ENCODE results near the gene ITGB6.

Gene ITGB6

GRCh38 chr2:160238392-160238791, 38.3 kb upstream of the ITGB6 start:
- H3K27me3 ChIP-seq (ENCODE audit: control insufficient read depth in 1 of 2, insufficient read depth in 1 of 2, low read length in 2 of 2): no peaks in the 10 kb centered on the region
- H3K18ac ChIP-seq (ENCODE audit: low read depth in 1 of 2, low read length in 2 of 2): no peak overlapping the region
- no peak overlapping the region for H2BK5ac ChIP-seq (ENCODE audit: low read depth, low read length, poor library complexity, severe bottlenecking)
- no peak overlapping the region for H3K4me2 ChIP-seq (ENCODE audit: low read length, poor library complexity, severe bottlenecking)
- no peaks in the 10 kb centered on the region for H3K9me3 ChIP-seq (ENCODE audit: control insufficient read depth, low read length)
- no peak overlapping the region for H4K8ac ChIP-seq (ENCODE audit: low read length)
- H3K9ac ChIP-seq (ENCODE audit: low read length): no peak overlapping the region
- peaks cover 2% of the 10 kb centered on the region for H3K79me1 ChIP-seq (replicated peaks; ENCODE audit: low read length, poor library complexity, severe bottlenecking)
- H3K4me1 ChIP-seq (ENCODE audit: control insufficient read depth, insufficient read depth, low read depth, low read length): peaks cover 4% of the 10 kb centered on the region
- H3K14ac ChIP-seq (ENCODE audit: low read length in 2 of 2): no peak overlapping the region
- H3K4me3 ChIP-seq (ENCODE audit: insufficient read depth in 1 of 2, low read depth in 1 of 2, low read length in 2 of 2): no peak overlapping the region
- H2BK120ac ChIP-seq (ENCODE audit: low read depth, low read length): no peak overlapping the region
- DNase-seq: no peak
- H3K23ac ChIP-seq (ENCODE audit: low read length in 2 of 2): no peak overlapping the region
- no peaks in the 10 kb centered on the region for H3K36me3 ChIP-seq (ENCODE audit: control insufficient read depth in 1 of 2, insufficient read depth in 2 of 2, low read depth in 1 of 2, low read length in 2 of 2)
- H2AK5ac ChIP-seq (ENCODE audit: low read length, severe bottlenecking): peak overlapping the region; percentile 69
- no peak overlapping the region for H3K4ac ChIP-seq (ENCODE audit: low read depth in 1 of 2, low read length in 2 of 2)
- H2AFZ ChIP-seq (ENCODE audit: low read depth, low read length): no peak overlapping the region
- H2BK15ac ChIP-seq (ENCODE audit: low read depth, poor library complexity, severe bottlenecking): no peak overlapping the region
- H3K27ac ChIP-seq (ENCODE audit: low read length, poor library complexity, severe bottlenecking): no peak overlapping the region
- 99% methylated on average over 4 of the region's 4 CpGs for WGBS
- no peak overlapping the region for H2BK12ac ChIP-seq (ENCODE audit: low read length in 2 of 2)
- H4K91ac ChIP-seq (ENCODE audit: low read length): no peak overlapping the region

GRCh38 chr2:160232905-160233475, 32.9 kb upstream of the ITGB6 start:
- WGBS: 80% methylated on average over 1 of the region's 3 CpGs
- Histone ChIP-seq H2BK5ac (ENCODE audit: low read depth, low read length, poor library complexity, severe bottlenecking) (no peak overlapping the region), H3K36me3 (ENCODE audit: control insufficient read depth in 1 of 2, insufficient read depth in 2 of 2, low read depth in 1 of 2, low read length in 2 of 2) (no peaks in the 10 kb centered on the region), H2BK12ac (ENCODE audit: low read length in 2 of 2) (no peak overlapping the region), H3K23ac (ENCODE audit: low read length in 2 of 2) (no peak overlapping the region), H3K27me3 (ENCODE audit: control insufficient read depth in 1 of 2, insufficient read depth in 1 of 2, low read length in 2 of 2) (no peaks in the 10 kb centered on the region), H3K9me3 (ENCODE audit: control insufficient read depth, low read length) (no peaks in the 10 kb centered on the region), H3K4ac (ENCODE audit: low read depth in 1 of 2, low read length in 2 of 2) (no peak overlapping the region), H4K91ac (ENCODE audit: low read length) (no peak overlapping the region), H2AFZ (ENCODE audit: low read depth, low read length) (no peak overlapping the region), H2BK120ac (ENCODE audit: low read depth, low read length) (no peak overlapping the region), H3K9ac (ENCODE audit: low read length) (no peak overlapping the region), H3K14ac (ENCODE audit: low read length in 2 of 2) (no peak overlapping the region), H3K4me1 (ENCODE audit: control insufficient read depth, insufficient read depth, low read depth, low read length) (peaks cover 3% of the 10 kb centered on the region), H3K4me2 (ENCODE audit: low read length, poor library complexity, severe bottlenecking) (no peak overlapping the region), H2AK5ac (ENCODE audit: low read length, severe bottlenecking) (no peak overlapping the region), H2BK15ac (ENCODE audit: low read depth, poor library complexity, severe bottlenecking) (no peak overlapping the region), H3K79me1 (replicated peaks; ENCODE audit: low read length, poor library complexity, severe bottlenecking) (no peaks in the 10 kb centered on the region), H3K18ac (ENCODE audit: low read depth in 1 of 2, low read length in 2 of 2) (no peak overlapping the region), H3K4me3 (ENCODE audit: insufficient read depth in 1 of 2, low read depth in 1 of 2, low read length in 2 of 2) (no peak overlapping the region), H3K27ac (ENCODE audit: low read length, poor library complexity, severe bottlenecking) (no peak overlapping the region), H4K8ac (ENCODE audit: low read length) (no peak overlapping the region)
- no peak for DNase-seq

- no peak overlapping the region for H3K23ac ChIP-seq (ENCODE audit: low read length in 2 of 2)
- no peak overlapping the region for H4K91ac ChIP-seq (ENCODE audit: low read length)
- no peaks in the 10 kb centered on the region for H3K9me3 ChIP-seq (ENCODE audit: control insufficient read depth, low read length)
- no peak overlapping the region for H3K4me3 ChIP-seq (ENCODE audit: insufficient read depth in 1 of 2, low read depth in 1 of 2, low read length in 2 of 2)
- no peak overlapping the region for H3K4me2 ChIP-seq (ENCODE audit: low read length, poor library complexity, severe bottlenecking)
- H3K4ac ChIP-seq (ENCODE audit: low read depth in 1 of 2, low read length in 2 of 2): peak overlapping the region in 1 of 2 experiments; percentile 60
- H2BK12ac ChIP-seq (ENCODE audit: low read length in 2 of 2): peak overlapping the region; percentile 85 to 87
- peaks cover 8% of the 10 kb centered on the region for H3K79me1 ChIP-seq (replicated peaks; ENCODE audit: low read length, poor library complexity, severe bottlenecking)
- no peak overlapping the region for H2BK120ac ChIP-seq (ENCODE audit: low read depth, low read length)
- no peak overlapping the region for H4K8ac ChIP-seq (ENCODE audit: low read length)
- 83% methylated on average over 1 of the region's 1 CpG for WGBS
- H3K27ac ChIP-seq (ENCODE audit: low read length, poor library complexity, severe bottlenecking): peak overlapping the region; percentile 96
- H2AK5ac ChIP-seq (ENCODE audit: low read length, severe bottlenecking): peak overlapping the region; percentile 98
- peak overlapping the region; percentile 48 for H2BK5ac ChIP-seq (ENCODE audit: low read depth, low read length, poor library complexity, severe bottlenecking)
- H3K18ac ChIP-seq (ENCODE audit: low read depth in 1 of 2, low read length in 2 of 2): peak overlapping the region in 1 of 2 experiments; percentile 54
- H3K36me3 ChIP-seq (ENCODE audit: control insufficient read depth in 1 of 2, insufficient read depth in 2 of 2, low read depth in 1 of 2, low read length in 2 of 2): peaks cover 0 to 3% of the 10 kb centered on the region in 2 experiments
- H3K9ac ChIP-seq (ENCODE audit: low read length): no peak overlapping the region
- peak; percentile 65 for DNase-seq
- peaks cover 22% of the 10 kb centered on the region for H3K4me1 ChIP-seq (ENCODE audit: control insufficient read depth, insufficient read depth, low read depth, low read length)
- H3K14ac ChIP-seq (ENCODE audit: low read length in 2 of 2): no peak overlapping the region
- H3K27me3 ChIP-seq (ENCODE audit: control insufficient read depth in 1 of 2, insufficient read depth in 1 of 2, low read length in 2 of 2): no peaks in the 10 kb centered on the region
- H2AFZ ChIP-seq (ENCODE audit: low read depth, low read length): no peak overlapping the region
- H2BK15ac ChIP-seq (ENCODE audit: low read depth, poor library complexity, severe bottlenecking): no peak overlapping the region
These were observed 29.5 kb upstream of the ITGB6 start for GRCh38 chr2:160229591-160229990.

GRCh38 chr2:160228141-160228917, 28.3 kb upstream of the ITGB6 start:
- Histone ChIP-seq H2BK15ac (ENCODE audit: low read depth, poor library complexity, severe bottlenecking) (no peak overlapping the region), H3K4me1 (ENCODE audit: control insufficient read depth, insufficient read depth, low read depth, low read length) (peaks cover 20% of the 10 kb centered on the region), H3K9ac (ENCODE audit: low read length) (no peak overlapping the region), H2BK120ac (ENCODE audit: low read depth, low read length) (peak overlapping the region; percentile 4), H3K23ac (ENCODE audit: low read length in 2 of 2) (no peak overlapping the region), H3K36me3 (ENCODE audit: control insufficient read depth in 1 of 2, insufficient read depth in 2 of 2, low read depth in 1 of 2, low read length in 2 of 2) (peaks cover 0 to 3% of the 10 kb centered on the region in 2 experiments), H3K9me3 (ENCODE audit: control insufficient read depth, low read length) (no peaks in the 10 kb centered on the region), H2AK5ac (ENCODE audit: low read length, severe bottlenecking) (peak overlapping the region; percentile 88), H3K4me3 (ENCODE audit: insufficient read depth in 1 of 2, low read depth in 1 of 2, low read length in 2 of 2) (no peak overlapping the region), H2BK5ac (ENCODE audit: low read depth, low read length, poor library complexity, severe bottlenecking) (peak overlapping the region; percentile 75), H4K8ac (ENCODE audit: low read length) (no peak overlapping the region), H2BK12ac (ENCODE audit: low read length in 2 of 2) (no peak overlapping the region), H3K14ac (ENCODE audit: low read length in 2 of 2) (no peak overlapping the region), H3K18ac (ENCODE audit: low read depth in 1 of 2, low read length in 2 of 2) (no peak overlapping the region), H2AFZ (ENCODE audit: low read depth, low read length) (no peak overlapping the region), H3K4me2 (ENCODE audit: low read length, poor library complexity, severe bottlenecking) (no peak overlapping the region), H4K91ac (ENCODE audit: low read length) (no peak overlapping the region), H3K27ac (ENCODE audit: low read length, poor library complexity, severe bottlenecking) (peak overlapping the region; percentile 97), H3K27me3 (ENCODE audit: control insufficient read depth in 1 of 2, insufficient read depth in 1 of 2, low read length in 2 of 2) (no peaks in the 10 kb centered on the region), H3K4ac (ENCODE audit: low read depth in 1 of 2, low read length in 2 of 2) (peak overlapping the region in 1 of 2 experiments; percentile 93), H3K79me1 (replicated peaks; ENCODE audit: low read length, poor library complexity, severe bottlenecking) (peaks cover 8% of the 10 kb centered on the region)
- 70% methylated on average over 3 of the region's 5 CpGs for WGBS
- DNase-seq: peak; percentile 85
